Fibroblast of villous mesenchyme (primary cell): Measurements from ENCODE around the gene AANAT. TPM values are rescaled to one million over a fixed set of nuclear protein-coding genes. Genes with fewer than 3 reads are reported as not detected.

ENCODE experiments used
- DNase-seq: peaks from one replicate; pipeline ENCODE4 v3.0.0-alpha.2; 2010; ENCODE audit warnings: low read depth
- H3K4me3 ChIP-seq: 2 replicates; pipeline ENCODE4 v1.5.1; 2011; ENCODE audit warnings: low read depth, mild to moderate bottlenecking, low read length
- total RNA-seq: library from RNA; depleted of rRNA; stranded (reverse); fragments of >200 nt; gene quantifications from 2 replicates; pipeline ENCODE4 v1.2.3, GENCODE V29; 2012
- TF ChIP-seq, protein P1 (sequence below): IDR thresholded peaks from 2 replicates; pipeline ENCODE4 v1.5.1; 2012; ENCODE audit warnings: low read depth, mild to moderate bottlenecking, low read length; ENCODE audit not compliant: insufficient read depth

The AANAT gene
- total RNA-seq, 1 donor, result not detected

DNA sequence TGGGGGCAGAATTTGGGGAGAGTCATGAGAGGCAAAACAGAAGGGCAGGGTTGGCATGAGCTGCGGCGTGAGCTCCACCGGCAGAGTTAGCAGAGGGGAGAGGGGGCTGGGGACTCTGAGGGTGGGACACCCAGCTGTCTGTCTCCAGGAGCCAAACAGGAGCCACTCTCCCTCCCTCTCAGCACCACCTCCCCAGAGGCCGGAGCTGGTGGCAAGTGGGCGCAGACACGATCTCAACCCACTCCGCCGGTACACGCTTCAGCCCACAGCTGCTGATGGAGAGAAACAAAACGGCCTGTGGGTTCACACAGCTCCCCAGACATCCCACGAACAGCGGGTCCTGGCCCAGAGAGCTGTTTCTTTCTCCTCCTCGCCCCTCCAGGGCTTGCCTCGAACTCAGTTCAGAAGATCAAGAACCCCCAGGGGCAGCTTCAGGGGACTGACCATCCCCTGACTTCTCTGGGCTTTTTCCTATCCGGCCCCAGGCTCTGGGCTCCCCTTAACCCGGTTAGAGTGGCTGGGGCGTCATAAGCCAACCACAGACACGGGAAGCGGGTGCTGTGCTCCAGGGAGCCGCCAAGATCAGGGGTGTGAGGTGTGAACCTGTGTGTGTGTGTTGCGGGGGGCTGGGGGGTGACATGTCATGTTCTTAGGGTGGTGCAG is 26.2 kb downstream of the AANAT start:
- no peak for DNase-seq
- H3K4me3 ChIP-seq, result no peak overlapping the region
- TF ChIP-seq, protein P1, sequence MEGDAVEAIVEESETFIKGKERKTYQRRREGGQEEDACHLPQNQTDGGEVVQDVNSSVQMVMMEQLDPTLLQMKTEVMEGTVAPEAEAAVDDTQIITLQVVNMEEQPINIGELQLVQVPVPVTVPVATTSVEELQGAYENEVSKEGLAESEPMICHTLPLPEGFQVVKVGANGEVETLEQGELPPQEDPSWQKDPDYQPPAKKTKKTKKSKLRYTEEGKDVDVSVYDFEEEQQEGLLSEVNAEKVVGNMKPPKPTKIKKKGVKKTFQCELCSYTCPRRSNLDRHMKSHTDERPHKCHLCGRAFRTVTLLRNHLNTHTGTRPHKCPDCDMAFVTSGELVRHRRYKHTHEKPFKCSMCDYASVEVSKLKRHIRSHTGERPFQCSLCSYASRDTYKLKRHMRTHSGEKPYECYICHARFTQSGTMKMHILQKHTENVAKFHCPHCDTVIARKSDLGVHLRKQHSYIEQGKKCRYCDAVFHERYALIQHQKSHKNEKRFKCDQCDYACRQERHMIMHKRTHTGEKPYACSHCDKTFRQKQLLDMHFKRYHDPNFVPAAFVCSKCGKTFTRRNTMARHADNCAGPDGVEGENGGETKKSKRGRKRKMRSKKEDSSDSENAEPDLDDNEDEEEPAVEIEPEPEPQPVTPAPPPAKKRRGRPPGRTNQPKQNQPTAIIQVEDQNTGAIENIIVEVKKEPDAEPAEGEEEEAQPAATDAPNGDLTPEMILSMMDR, result no peak

DNA sequence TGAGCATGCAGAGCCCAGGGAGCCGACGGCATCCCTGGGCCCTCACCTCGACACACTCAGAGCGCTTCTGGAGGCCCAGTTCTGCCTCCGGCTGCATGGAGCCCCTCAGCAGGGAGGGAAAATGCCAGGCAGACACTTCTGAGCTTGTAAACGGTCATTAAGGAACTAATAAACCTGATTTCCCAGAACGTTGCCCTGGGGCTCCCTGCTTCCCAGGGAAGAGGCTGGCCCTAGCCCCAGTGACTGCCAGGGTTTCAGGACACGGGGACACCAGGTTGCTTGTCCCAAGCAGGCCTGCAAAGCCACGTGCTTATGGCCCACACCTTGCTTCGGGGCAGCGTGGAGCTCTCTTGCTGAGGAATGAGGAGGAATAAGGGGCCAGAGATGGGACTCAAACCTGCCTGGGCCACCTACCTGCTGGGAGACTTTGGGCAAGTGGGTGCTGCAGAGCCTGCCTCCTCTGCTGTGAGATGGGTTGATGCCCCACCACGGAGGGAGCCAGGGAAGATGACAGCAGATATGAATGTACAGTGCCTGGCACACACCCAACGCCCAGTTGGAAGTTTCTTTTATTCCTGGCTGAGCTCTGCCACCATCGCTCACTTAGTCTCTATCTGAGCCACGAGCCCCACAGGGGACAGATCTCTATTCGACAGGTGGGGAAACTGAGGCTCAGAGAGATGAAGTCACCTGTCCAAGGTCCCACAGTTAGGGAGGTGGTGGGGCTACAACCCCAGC is 28.4 kb downstream of the AANAT start:
- no peak overlapping the region for H3K4me3 ChIP-seq
- no peak for DNase-seq
- TF ChIP-seq, protein P1, result no peak

DNA sequence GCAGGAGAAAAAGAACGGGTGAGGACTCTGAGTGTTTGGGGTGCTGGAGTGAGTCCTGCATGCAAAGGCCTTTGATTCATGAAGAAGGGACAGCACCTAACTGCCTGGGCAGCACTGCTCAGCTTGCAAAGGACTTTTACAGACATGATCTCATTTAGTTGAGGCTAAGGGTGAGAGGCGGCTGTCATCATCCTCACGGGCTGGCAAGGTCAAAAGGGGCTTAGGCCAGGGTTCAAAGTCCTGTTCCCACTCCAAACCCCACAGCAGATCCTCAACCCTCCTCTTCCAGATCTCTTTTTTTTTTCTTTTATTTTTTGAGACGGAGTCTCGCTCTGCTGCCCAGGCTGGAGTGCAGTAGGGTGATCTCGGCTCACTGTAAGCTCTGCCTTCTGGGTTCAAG is 29.1 kb downstream of the AANAT start:
- TF ChIP-seq, protein P1, result no peak
- H3K4me3 ChIP-seq, result no peak overlapping the region
- DNase-seq, result no peak

DNA sequence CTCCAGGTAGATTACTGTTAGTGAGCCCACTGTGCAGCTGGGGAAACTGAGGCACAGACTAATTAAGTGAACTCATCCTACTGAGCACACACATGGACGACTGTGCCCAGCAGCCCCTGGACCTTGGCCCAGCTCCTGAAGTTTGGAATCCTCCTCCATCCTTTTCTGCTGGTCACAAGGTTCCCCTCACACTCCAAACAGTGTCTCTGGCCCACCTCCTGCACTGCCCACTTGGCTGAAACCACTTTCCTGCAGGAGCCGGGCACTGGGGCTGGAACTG is 30.2 kb downstream of the AANAT start:
- TF ChIP-seq, protein P1, result no peak
- DNase-seq, result no peak
- peak overlapping the region; percentile 18 for H3K4me3 ChIP-seq

DNA sequence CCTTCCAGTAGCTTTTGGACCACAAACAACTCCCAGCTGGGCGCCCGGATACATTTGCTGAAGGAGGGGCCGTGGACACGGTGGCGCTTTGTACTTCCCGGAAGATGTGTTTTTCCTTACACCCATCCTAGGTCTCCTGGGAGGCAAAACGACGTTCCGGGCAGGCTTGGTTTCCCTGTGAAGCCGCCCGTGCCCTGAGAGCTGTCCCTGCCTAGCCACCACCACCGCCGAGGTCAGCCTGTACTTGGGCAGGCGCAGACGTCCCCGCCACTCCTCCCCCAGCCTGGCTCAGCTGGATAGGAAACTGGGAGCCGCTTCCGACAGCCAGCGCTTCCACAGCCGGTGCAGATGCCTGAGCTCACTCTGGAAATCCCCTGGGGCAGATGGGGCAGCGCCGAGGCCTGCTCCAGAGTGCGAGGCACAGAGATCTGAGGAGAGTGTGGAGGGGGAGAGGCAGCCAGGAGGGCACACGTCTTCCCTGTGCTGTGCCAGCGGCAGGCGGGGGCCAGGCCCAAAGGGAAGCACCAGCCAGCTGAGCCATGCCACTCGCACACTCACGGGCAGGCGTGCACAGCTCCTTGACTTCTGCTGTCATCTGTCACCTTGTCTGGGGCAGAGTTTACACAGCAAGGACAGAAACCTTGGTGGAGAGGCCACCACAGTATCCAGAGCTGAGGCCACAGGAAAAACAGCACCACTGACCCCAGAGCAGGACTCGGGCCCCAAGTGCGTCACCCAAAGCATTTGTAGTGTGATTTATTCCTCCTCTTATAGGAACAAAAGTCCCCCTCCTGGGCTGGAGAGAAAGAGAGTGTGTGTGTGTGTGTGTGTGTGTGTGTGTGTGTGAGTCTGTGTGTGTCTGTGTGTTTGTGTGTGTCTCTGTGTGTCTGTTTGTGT is 30.8 kb downstream of the AANAT start:
- DNase-seq, result peak; percentile 88
- peak overlapping the region; percentile 18 for H3K4me3 ChIP-seq
- TF ChIP-seq, protein P1, result no peak

DNA sequence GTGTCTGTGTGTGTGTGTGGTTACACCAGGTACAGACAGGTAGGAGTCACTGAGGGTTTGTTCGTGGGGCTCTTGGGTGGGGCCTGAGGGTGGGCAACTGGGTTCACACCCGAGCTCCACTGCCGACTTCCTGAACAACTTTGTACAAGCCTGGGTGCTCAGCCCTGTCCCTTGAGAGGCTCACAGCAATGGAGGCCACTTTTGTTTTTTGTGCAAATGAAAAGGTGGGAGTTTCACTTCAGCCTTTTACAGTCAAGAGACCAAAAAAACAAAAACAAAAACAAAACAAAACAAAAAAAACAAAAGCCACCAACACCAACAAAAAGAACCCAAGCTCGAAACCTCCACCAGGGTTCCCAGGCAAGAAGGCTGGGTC is 31.5 kb downstream of the AANAT start:
- DNase-seq, result no peak
- no peak overlapping the region for H3K4me3 ChIP-seq
- TF ChIP-seq, protein P1, result no peak
